ENCODE measurements around the gene GABBR2. TPM values are rescaled to one million over a fixed set of nuclear protein-coding genes. Genes with fewer than 3 reads are reported as not detected.

Gene GABBR2
- total and polyA plus RNA-seq, 2 of the 8 experiments (the other 6 are each of a cell fraction or from before 2014, with no cell fraction given): 0.50 to 1.2 TPM

DNA sequence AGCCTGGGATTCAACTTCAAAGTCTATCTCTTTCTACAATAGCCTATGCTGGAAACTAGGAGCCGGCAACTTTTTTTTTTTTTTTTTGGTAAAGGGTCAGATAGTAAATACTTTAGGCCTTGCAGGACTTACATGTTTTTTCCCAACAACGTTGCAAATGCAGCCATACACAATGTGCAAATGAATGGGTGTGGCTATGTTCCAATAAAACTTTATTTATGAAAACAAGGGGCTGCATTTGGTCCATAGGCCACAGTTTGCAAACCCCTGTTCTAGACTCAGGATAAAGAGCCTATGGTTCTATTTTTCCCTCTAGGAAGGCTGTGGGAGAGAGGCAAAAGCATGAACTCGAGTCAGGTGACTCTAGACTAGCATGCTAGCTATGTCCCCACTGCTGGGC, 189.1 kb downstream of the GABBR2 start (continued):
- TF ChIP-seq, protein P1, sequence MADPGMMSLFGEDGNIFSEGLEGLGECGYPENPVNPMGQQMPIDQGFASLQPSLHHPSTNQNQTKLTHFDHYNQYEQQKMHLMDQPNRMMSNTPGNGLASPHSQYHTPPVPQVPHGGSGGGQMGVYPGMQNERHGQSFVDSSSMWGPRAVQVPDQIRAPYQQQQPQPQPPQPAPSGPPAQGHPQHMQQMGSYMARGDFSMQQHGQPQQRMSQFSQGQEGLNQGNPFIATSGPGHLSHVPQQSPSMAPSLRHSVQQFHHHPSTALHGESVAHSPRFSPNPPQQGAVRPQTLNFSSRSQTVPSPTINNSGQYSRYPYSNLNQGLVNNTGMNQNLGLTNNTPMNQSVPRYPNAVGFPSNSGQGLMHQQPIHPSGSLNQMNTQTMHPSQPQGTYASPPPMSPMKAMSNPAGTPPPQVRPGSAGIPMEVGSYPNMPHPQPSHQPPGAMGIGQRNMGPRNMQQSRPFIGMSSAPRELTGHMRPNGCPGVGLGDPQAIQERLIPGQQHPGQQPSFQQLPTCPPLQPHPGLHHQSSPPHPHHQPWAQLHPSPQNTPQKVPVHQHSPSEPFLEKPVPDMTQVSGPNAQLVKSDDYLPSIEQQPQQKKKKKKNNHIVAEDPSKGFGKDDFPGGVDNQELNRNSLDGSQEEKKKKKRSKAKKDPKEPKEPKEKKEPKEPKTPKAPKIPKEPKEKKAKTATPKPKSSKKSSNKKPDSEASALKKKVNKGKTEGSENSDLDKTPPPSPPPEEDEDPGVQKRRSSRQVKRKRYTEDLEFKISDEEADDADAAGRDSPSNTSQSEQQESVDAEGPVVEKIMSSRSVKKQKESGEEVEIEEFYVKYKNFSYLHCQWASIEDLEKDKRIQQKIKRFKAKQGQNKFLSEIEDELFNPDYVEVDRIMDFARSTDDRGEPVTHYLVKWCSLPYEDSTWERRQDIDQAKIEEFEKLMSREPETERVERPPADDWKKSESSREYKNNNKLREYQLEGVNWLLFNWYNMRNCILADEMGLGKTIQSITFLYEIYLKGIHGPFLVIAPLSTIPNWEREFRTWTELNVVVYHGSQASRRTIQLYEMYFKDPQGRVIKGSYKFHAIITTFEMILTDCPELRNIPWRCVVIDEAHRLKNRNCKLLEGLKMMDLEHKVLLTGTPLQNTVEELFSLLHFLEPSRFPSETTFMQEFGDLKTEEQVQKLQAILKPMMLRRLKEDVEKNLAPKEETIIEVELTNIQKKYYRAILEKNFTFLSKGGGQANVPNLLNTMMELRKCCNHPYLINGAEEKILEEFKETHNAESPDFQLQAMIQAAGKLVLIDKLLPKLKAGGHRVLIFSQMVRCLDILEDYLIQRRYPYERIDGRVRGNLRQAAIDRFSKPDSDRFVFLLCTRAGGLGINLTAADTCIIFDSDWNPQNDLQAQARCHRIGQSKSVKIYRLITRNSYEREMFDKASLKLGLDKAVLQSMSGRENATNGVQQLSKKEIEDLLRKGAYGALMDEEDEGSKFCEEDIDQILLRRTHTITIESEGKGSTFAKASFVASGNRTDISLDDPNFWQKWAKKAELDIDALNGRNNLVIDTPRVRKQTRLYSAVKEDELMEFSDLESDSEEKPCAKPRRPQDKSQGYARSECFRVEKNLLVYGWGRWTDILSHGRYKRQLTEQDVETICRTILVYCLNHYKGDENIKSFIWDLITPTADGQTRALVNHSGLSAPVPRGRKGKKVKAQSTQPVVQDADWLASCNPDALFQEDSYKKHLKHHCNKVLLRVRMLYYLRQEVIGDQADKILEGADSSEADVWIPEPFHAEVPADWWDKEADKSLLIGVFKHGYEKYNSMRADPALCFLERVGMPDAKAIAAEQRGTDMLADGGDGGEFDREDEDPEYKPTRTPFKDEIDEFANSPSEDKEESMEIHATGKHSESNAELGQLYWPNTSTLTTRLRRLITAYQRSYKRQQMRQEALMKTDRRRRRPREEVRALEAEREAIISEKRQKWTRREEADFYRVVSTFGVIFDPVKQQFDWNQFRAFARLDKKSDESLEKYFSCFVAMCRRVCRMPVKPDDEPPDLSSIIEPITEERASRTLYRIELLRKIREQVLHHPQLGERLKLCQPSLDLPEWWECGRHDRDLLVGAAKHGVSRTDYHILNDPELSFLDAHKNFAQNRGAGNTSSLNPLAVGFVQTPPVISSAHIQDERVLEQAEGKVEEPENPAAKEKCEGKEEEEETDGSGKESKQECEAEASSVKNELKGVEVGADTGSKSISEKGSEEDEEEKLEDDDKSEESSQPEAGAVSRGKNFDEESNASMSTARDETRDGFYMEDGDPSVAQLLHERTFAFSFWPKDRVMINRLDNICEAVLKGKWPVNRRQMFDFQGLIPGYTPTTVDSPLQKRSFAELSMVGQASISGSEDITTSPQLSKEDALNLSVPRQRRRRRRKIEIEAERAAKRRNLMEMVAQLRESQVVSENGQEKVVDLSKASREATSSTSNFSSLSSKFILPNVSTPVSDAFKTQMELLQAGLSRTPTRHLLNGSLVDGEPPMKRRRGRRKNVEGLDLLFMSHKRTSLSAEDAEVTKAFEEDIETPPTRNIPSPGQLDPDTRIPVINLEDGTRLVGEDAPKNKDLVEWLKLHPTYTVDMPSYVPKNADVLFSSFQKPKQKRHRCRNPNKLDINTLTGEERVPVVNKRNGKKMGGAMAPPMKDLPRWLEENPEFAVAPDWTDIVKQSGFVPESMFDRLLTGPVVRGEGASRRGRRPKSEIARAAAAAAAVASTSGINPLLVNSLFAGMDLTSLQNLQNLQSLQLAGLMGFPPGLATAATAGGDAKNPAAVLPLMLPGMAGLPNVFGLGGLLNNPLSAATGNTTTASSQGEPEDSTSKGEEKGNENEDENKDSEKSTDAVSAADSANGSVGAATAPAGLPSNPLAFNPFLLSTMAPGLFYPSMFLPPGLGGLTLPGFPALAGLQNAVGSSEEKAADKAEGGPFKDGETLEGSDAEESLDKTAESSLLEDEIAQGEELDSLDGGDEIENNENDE (IDR thresholded peaks at IDR 0.05; ENCODE audit: insufficient replicate concordance, low read length): no peak
- no peak for TF ChIP-seq SP4 (IDR thresholded peaks at IDR 0.05; ENCODE audit: low read length)
- TF ChIP-seq GTF2F1 (IDR thresholded peaks at IDR 0.05; ENCODE audit: borderline replicate concordance, low read depth, low read length): no peak
- no peak for TF ChIP-seq FOSL1 (IDR thresholded peaks at IDR 0.05; ENCODE audit: insufficient read depth, low read depth, low read length)
- no peak for TF ChIP-seq NRF1 (IDR thresholded peaks at IDR 0.05; ENCODE audit: low read depth, low read length)

All from H1 (cell line).